ENCODE measurements around the gene ST3GAL4.
"Not testable (repeated sequence)": the region's sequence is repeated elsewhere in the genome, so short reads cannot be mapped to it uniquely, and the experiment has no call there.

ST3GAL4 gene, protein sequence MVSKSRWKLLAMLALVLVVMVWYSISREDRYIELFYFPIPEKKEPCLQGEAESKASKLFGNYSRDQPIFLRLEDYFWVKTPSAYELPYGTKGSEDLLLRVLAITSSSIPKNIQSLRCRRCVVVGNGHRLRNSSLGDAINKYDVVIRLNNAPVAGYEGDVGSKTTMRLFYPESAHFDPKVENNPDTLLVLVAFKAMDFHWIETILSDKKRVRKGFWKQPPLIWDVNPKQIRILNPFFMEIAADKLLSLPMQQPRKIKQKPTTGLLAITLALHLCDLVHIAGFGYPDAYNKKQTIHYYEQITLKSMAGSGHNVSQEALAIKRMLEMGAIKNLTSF

DNA sequence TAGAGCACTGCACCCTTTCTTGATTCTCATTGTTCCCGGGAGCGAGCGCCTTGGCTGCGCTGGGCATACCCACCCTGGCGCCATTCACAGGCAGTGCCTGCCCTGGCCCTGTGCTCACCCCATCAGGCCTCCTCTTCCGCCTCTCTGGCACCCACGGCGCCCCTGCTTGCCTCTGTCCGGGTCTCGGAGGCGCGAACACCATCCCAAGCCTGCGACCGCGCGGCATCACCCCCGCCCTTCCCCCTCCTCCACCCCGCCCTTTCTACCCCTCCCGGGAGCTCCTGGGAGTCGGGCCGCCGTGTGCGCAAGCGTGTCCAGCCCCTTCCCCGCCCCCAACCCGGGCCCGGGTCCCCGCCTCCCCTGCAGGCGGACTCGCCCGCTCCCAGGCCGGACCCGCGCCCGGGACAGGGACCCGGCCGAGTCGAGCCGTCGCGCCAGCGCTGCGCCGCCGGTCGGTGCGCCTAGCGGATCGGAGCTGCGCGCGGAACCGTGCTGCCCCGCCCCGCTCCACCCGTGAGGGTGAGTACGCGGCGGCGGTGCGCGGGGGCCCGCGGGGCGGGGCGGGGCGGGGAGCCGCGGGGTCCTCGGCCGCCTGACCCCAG is at the start of gene ST3GAL4:
Gene ST3GAL4, plus strand, starts transcription at position 363 of the 602 bp plus-strand sequence. CDS start 50,470 bp downstream, outside the sequence.
- DNase-seq = peak; percentile 71

DNA sequence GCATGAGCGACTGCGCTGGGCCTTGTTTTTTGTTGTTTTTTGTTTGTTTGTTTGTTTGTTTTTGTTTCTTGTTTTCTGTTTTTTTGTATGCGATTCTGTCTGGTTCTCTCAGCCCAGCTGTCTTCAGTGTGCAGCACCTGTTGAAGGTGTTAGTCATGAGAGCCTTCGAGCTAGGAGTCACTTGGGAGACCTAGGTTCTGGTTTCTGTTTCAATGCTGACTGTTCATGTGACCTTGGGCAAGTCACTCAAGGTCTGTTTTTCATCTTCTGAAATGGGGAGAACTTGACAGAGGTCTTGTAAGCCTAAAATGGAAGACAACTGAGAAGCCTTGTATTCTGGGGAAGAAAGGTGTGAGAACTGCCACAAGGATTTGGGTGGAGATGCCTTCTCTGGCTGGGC is 49.8 kb upstream of the ST3GAL4 start:
- no peak for DNase-seq

DNA sequence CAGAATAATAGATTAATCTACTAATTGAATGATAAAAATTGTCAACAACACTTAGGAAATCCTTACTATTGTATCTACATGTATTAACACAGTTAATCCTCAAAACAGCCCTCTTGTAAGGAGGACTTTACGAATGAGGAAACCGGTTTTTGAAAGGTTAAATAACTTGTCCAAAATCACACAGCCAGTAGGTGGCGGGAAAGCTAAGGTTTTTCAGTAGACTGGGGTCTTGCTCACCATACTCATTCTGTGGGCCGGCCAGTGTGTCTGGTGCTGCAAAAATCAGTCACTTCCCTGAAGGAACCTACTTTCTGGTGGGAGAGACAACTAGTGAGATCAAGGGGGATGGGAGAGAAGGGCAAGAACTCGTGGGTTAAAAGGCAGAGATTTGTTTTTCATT is 47.8 kb upstream of the ST3GAL4 start:
- DNase-seq = peak; percentile 13

DNA sequence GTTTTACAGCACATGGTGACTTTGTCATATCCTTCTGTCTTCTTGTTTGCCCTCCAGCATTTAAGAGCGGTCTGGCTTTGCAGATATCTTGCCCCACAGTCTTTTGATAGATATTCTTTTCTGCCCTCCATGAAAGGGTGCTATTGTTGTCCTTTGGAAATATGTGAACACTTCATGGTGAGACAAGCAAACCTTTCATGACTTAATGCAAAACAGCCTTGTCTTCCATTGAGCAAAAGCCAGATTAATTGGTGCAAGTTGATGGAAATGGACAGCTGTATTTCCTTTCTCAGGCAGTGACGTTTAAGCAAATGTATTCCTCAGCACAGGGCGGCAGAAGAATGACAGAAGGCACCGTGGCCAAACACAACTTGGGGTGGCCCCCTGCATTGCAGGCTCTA is 47.2 kb upstream of the ST3GAL4 start:
- DNase-seq = no peak

DNA sequence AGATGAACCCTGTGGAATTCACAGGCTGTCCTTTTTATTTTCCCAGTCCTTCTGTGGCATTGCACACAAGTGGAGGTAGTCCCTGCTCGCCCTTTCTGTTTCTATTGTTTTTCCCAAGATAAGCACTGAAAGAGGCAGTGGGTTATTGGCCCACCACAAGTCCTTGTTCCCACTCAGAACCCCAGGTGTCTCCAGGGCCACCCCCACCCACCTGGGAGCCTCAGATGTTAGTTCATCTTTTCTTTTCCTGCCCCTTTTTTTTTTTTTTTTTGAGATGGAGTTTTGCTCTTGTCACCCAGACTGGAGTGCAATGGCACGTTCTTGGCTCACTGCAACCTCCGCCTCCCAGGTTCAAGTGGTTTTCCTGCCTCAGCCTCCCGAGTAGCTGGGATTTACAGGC is 46.7 kb upstream of the ST3GAL4 start:
- DNase-seq = not testable (repeated sequence)

DNA sequence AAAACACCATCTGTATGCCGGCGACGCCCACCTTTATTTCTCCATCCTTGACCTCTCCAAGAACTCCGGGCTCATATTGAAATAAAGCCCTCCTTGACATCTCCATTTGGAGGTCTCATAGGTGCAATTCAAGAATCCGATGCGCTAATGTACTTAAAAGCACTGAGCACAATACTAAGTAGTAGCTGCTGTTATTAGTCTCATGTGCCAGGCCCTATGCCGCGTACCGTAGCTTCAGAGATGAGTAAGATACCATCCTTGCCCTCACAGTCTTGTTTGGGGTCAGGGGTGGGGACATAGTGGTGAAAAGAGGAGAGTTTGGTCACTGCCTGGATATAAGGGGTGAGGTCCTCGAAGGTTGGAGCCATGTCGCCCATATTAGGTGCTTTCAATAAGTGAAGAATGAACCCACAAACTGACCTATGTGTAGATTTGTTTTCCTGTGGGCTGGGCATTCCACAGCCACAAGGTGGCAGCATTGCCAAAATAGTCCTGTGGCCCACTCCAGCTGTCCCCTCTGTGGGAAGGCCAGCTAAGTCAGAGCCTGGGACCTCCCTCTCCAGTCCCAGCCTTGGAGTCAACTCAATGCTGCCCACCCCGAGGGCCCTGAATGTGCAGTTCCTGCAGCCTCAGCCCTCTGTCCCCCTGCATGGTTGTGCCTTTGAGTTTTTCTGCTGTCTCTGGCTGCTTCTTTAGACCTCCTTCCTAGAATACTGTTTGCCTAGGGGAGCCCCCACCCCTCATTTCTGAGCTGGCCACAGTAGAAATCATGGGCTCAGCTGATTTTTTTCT is 45.1 kb upstream of the ST3GAL4 start:
- DNase-seq = peak; percentile 50

DNA sequence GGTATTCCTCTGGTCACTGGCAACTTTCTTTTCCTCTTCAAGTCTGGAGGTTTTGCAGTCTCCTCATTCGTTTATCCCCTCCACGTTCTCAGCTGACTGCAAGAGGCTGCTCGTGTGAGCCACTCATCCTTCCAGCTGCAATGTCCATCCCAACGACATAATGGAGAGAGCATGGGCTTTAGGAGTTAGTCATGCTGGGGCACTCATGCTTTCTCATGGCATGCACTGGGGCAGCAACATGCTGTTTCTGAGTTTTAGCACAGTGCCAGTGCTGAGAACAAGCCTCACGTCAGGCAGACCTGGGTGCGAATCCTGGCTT is 44.5 kb upstream of the ST3GAL4 start:
- DNase-seq = no peak

DNA sequence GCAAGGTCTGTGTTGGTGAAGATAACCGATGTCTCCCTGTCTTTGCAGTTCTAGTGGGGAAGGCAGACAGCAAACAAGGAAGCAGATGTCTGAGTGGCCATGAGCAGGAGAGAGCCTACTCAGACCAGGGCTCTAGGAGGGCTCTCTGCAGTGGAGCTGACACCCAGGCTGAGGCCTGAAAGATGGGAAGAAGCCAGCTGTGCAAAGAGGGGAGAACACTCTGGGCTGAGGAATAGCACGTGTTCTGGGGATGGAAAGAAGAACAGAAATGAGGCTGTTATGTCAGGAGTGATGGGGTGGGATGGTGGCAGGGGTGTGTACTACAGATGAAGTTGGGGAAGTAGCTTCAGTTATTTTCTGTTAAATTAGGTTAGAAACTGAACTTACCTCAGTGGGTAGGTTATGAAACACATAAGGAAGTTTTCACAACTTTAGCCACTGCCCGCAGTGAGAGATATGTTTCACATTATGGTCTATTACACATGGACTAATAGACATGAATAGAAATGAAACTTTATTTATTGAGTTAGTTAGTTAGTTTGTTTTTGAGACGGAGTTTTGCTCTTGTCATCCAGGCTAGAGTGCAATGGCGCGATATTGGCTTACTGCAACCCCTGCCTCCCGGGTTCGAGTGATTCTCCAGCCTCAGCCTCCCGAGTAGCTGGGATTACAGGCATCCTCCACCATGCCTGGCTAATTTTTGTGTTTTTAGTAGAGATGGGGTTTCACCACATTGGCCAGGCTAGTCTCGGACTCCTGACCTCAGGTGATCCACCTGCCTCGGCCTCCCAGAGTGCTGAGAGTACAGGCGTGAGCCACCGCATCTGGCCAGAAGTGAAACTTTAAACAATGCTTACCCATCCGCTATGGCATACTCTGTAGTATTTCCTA is 43.8 kb upstream of the ST3GAL4 start:
- DNase-seq = no peak

DNA sequence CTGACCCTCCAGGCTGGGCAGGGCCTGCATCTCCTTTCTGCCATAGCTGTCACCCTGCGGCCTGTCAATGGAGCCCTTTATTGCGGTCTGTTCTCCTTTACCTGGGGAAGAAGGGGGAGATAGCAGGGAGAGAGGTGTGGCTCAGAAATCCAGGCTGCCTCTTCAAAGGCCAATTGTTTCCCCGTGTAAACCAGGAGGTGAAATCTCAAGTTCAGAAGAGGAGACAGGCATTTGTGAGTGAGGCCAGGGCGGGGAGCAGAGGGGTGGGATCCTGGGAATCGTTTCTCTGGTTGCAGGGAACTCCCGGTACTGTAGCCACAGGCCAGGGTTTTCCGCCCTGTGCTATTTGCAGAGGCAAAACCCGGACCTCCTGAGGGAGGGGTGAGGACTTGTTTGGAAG is 42.5 kb upstream of the ST3GAL4 start:
- no peak for DNase-seq

DNA sequence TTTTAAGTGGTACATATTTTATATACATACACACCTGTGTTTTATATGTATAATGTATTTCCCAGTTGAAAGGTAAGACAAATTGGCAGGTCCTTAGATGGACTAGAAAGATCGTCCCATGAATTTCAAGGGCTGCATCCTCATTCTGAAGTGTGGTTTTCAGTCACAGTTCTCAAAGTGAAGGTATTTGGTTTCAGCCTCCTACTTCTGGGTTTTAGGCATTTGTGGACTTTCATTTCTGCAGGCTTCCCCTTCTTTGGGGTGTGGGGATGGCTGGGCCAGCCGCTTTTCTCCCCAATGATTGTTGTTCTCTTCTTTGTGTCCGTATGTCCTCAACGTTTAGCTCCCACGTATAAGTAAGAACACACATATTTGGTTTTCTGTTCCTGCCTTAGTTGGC is 41.7 kb upstream of the ST3GAL4 start:
- DNase-seq = no peak

DNA sequence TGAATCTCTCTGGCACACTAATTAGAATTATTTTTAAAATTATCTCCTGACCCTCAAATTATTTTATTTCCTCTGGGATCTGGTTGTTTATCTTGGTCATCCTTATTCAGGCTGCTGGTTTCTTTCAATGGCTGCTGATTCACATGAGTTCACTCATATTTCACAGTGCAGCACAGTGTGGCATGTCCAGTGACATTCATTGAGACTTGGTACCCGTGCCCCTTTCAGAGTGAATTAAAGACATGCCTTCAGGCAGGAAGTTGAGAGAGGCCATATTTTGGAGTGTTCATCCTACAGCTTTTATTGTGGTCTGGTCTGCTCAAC is 38.1 kb upstream of the ST3GAL4 start:
- peak; percentile 61 for DNase-seq

DNA sequence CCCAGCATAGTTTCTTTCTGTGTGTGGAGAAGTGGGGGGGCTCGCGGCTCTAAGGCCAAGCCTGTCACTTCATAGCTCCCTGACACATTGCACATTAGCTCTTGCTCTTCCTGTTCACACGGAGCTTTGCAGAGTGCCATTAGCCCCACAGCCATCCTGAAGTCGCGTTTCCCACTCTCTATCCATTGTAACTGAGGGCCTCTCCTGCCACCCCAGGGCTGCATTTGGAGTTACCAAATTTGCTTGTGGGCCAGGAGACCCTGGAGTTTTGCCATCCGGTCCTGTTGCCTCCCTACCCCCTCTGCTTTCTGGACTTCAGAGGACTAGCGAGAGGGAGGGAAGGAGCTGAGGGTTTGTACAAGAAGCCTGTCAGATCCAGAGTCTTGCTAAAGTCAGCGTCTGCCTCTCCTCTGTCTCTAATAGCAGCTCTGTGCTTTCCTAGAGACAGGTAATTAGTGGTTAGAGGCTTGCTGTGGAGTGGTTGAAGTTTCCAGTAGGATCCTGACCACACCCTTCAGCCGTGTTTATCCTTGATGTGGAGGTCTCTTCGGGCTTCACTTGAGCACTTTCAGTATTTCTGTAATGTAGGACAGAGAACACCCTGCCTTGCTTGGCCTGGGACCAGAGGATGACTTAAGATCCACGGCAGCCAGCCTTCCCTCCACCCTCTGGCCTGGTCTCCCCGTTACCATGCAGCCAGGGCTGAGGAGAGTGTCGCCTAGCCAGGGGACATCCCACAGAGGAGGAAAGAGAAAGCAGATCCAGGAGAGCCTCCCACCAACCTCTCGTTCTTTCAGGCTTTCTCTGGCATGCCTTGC is 37.5 kb upstream of the ST3GAL4 start:
- peak; percentile 94 for DNase-seq

DNA sequence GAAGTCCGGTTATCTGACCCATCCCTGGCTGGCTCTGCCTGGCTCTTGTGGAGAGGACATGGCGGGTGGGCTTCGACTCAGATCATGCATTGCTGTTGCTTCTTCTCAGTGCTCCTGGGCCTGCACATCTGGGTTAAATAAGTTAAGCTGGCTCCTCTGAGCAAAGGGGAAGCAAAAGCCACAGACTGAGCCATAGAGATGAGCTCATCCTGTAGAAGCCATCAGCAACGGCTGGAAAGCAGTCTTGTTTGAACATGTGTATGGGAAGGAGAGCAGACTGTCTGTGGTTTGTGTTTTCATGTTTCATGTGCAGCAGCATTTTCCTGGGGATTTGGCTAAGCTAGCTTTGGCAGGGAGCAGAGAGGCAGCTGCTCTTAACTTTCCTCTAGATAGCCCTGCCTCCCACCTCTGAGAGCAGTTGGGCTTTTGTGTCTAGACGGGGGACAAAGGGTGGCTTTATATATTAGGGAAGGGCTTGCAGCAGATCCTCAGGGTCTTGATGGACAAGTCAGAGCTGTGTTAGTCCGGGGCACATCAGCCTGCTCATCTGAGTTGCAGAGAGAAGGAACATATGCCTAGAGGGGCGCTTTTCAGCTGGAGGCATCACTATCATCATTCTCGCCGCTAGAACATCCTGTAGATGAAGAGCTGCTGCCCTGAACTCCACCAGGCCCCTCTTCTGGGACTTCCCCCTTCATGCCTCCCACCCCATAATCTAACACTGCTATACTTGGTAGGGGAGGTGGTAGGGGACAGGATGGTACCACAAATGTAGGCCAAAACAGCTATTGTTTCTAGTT is 36.7 kb upstream of the ST3GAL4 start:
- peak; percentile 85 for DNase-seq

DNA sequence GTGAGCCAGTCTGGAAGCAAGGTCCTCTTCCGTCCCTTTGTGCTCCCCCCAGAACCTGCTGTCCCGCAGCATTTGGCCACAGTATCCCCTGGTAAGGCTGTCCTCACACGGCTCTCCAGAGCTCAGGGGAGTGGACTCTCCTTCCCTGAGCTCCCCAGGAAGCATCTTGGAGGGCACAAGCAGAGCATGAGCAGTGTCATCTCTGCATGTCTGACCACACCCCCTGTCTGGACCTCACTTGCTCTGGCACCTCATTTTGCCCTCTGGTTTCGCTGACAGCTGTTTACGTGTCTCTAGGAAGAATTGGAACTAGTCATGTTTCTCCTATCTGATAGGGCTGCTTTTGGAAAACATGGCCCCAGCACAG is 36.1 kb upstream of the ST3GAL4 start:
- DNase-seq = no peak

DNA sequence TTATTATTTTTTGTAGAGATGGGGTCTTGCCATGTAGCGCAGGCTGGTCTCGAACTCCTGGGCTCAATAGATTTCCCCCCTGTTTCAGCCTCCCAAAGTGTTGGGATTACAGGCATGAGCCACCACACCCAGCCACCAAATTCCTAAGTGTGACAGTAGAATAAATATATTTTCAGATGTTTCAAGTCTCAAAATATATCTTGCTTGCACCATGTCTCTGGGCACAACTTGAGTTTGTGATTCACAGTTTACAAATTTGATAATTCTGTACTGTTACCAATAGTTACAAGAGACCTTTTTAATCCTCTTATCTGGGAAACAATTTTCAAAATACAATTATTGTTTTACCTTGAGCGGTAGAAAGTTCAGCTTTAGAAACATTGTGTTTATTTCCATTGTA is 32.5 kb upstream of the ST3GAL4 start:
- no peak for DNase-seq

DNA sequence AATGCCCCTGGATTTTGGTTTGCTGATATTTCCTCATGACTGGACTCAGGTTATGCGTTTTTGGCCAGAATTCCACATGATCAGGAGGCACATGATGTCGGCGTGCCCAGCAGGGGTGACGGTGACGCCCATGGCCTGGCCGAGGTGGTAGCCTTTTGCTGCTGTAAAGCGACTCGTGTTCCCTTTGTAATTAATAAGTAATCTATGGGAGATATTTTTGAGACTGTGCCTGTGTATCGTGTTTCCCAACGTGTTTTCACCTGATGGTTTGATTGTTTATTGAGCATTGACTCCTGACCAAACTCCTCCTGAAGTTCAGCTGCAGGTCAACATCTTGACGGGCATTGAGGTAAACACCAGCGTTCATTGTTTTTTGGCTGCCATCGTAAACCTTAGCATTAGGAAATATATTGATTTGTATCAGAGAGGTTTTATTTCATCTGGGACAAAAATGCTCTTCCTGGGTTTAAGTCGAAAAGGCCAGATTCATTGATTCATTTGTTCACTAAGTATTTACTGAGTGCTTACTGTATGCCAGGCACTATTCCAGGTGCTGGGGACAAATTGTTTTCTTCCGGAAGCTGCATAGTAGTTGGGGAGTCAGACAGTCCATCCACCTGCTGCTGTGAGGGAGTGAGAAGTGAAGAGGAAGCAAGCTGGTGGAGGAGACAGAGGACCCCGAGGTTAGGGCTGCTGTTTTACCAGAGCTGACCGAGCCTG is 28.0 kb upstream of the ST3GAL4 start:
- DNase-seq = no peak

DNA sequence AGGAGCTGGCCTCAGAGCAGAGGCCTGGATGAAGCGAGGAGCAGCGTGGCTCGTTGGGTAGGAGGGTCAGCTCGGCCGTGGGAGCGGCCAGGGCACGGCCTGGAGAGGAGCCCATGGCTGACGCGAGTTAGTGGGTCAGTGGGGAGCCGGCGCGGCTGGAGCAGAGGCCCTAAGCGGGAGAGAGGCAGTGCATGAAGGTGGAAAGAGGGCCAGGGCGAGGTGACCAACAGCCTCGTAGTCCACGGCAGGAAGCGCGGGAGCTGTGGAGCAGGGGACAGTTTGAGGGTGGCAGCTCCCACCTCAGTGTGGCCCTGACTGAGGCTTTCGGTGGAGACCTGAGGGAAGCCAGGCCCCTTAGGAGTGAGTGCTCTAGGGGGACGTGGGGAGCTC is 27.5 kb upstream of the ST3GAL4 start:
- no peak for DNase-seq

DNA sequence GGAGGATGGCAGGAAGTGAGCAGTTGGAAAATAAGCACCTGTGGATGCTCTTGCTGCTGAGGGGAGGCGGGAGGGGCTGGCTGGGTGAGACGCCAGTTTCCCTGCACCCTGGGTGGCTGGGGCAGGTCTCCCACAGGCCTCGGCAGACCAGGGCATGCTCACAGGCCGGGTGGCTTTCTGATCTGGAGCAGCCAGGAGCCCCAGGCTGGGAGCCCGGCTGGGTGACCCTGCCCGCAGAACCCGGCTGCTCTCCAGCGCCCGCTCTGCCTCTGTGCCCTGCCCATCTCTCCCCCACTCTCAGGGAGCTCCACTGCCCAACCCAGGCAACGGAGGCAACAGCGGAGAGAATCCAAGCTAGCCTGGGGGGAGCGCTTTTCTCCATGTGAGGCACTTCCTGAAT is 27.0 kb upstream of the ST3GAL4 start:
- no peak for DNase-seq

DNA sequence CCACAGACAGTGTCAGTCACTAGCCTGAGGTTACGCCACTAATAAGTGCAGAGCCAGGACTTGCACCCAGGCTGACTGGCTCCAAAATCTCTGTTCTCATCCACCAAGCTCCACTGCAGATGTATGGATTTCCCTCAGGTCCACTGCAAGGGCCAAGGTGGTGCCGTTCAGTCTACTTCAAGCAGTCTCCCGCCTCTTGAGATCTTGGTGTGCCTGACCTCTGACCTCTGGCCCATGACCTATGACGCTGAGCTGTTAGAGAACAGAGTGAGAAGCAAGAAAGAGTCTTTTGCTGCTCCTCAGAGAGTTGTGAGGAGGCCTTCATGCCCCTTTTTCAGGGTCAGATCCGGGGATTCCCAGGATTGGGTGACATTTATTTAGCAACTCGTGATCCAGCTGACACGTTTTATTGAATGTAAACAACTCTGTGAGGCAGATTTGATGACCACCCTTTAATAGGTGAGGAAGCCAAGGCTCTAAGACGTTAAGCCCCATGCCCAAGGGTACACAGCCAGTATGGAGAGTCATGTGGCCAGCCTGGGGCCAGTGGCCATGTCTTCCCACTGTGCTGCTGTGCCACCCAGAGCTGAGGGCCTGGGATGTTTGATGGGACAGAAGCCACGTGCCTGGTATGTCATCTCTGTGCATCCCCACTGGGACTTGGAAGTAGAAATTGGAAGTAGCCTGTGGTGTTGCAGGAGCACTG is 26.4 kb upstream of the ST3GAL4 start:
- no peak for DNase-seq

DNA sequence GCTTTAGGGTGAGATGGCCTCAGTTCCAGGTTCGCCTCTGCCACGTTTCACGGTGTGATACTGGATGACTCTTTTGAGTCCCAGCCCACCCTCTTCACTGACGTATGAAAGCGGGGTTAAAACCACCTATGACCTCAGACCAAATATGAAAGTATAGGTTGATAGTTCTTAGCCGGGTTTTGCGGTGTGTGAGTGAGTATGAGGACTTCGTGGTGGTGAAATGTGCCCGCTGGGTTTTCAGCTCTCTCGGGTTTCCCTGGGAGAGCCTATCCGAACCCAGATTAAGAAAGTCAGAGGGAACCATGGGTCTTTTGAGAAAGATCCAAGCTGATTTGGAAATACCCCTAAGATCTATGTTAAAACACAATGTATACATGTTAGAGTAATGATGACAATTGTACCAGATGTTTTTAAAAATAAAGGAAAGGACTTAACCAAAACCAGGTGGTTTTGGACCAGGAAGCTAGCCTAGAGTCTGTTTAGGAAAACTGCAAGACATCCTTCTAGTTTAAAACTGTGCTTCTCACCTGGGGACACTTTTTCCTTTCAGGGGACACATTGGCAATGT is 25.8 kb upstream of the ST3GAL4 start:
- no peak for DNase-seq
